Endodermal cell (in vitro differentiated cells): Measurements from ENCODE around the gene ZNF232. TPM values are rescaled to one million over a fixed set of nuclear protein-coding genes. Genes with fewer than 3 reads are reported as not detected.
A peak's percentile ranks its signal among the peaks of the same experiment; 100 is the strongest.
"Not testable (repeated sequence)": the region's sequence is repeated elsewhere in the genome, so short reads cannot be mapped to it uniquely, and the experiment has no call there.

Source experiments
- DNase-seq: peaks from one replicate; pipeline ENCODE4 v3.0.0-alpha.2; 2017
- H3K27ac ChIP-seq: 2 replicates; pipeline ENCODE4 v1.5.1; 2013; ENCODE audit warnings: mild to moderate bottlenecking, low read depth, low read length, moderate library complexity
- H3K27me3 ChIP-seq: 2 replicates; pipeline ENCODE4 v1.6.1; 2013; ENCODE audit warnings: mild to moderate bottlenecking, low read length, moderate library complexity; ENCODE audit not compliant: insufficient read depth, control insufficient read depth, poor library complexity, severe bottlenecking
- H3K36me3 ChIP-seq: 2 replicates; pipeline ENCODE4 v1.7.0; 2013; ENCODE audit warnings: mild to moderate bottlenecking, low read length, moderate library complexity; ENCODE audit not compliant: control insufficient read depth, insufficient read depth
- H3K4me1 ChIP-seq: one replicate; pipeline ENCODE4 v1.7.0; 2013; ENCODE audit warnings: low read length; ENCODE audit not compliant: control insufficient read depth, insufficient read depth
- H3K4me3 ChIP-seq: 2 replicates; pipeline ENCODE4 v1.5.1; 2013; ENCODE audit warnings: mild to moderate bottlenecking, low read length, moderate library complexity
- H3K9ac ChIP-seq: 2 replicates; pipeline ENCODE4 v1.6.1; 2013; ENCODE audit warnings: mild to moderate bottlenecking, low read length, moderate library complexity; ENCODE audit not compliant: poor library complexity, severe bottlenecking; ENCODE audit errors: extremely low read depth
- H3K9me3 ChIP-seq: 2 replicates; pipeline ENCODE4 v1.6.1; 2013; ENCODE audit warnings: mild to moderate bottlenecking, low read length, moderate library complexity; ENCODE audit not compliant: control insufficient read depth
- H3K27ac Mint-ChIP-seq: 2 replicates; pipeline ENCODE4 v1.8.0; 2020; ENCODE audit warnings: mixed read lengths
- H3K27me3 Mint-ChIP-seq: 2 replicates; pipeline ENCODE4 v1.8.0; 2021; ENCODE audit warnings: mild to moderate bottlenecking, mixed read lengths; ENCODE audit not compliant: insufficient read depth
- H3K36me3 Mint-ChIP-seq: 2 replicates; pipeline ENCODE4 v1.8.0; 2020; ENCODE audit warnings: low read depth, mixed read lengths
- H3K4me1 Mint-ChIP-seq: 2 replicates; pipeline ENCODE4 v1.8.0; 2020; ENCODE audit warnings: mixed read lengths
- H3K4me3 Mint-ChIP-seq: 2 replicates; pipeline ENCODE4 v1.8.0; 2020; ENCODE audit warnings: mild to moderate bottlenecking, moderate library complexity, mixed read lengths
- H3K9me3 Mint-ChIP-seq: 2 replicates; pipeline ENCODE4 v1.8.0; 2020; ENCODE audit warnings: mild to moderate bottlenecking, mixed read lengths
- WGBS, 2 experiments: methylation state at CpG; one replicate each; pipeline versions ENCODE4 v1.1.5 to v1.1.7; 2013; ENCODE audit warnings: missing lambda C conversion rate in 2 of 2, mixed read lengths in 1 of 2; ENCODE audit not compliant: insufficient coverage in 1 of 2, insufficient read length in 1 of 2; 5-methylcytosine and 5-hydroxymethylcytosine counted together
- total RNA-seq, 2 donors: library from RNA; stranded (reverse); fragmentation: NEBNext Ultra II Directional in 1 of 2; extraction: Animal tissue kit (Norgen Biotek cat#: 25700) in 1 of 2; gene quantifications; 2 replicates in 1 of 2; 3 replicates in 1 of 2; pipeline ENCODE4 v1.2.1, GENCODE V29; 2021
- TF ChIP-seq, protein P1 (sequence below): fragments of 200-600 bp; sonication (generic); conservative IDR thresholded peaks from 2 replicates; pipeline ENCODE4 v1.5.0; 2021; ENCODE audit warnings: antibody characterized with exemption, mild to moderate bottlenecking

The ZNF232 gene
- total RNA-seq, 2 donors from 2014 or later = 27.2 to 32.1 TPM

DNA sequence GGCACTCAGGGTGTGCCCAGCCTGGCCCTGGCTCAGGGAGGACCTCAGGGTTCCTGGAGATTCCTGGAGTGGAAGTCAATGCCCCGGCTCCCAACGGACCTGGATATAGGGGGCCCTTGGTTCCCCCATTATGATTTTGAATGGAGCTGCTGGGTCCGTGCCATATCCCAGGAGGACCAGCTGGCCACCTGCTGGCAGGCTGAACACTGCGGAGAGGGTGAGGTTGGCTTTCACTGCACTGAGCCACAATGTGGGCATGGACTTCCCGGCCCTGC is 27.7 kb upstream of the ZNF232 start:
- no peaks in the 10 kb centered on the region for H3K36me3 ChIP-seq
- no peak overlapping the region for H3K27ac ChIP-seq
- H3K27me3 ChIP-seq = peaks cover 2% of the 10 kb centered on the region
- H3K9me3 ChIP-seq = no peaks in the 10 kb centered on the region
- H3K36me3 Mint-ChIP-seq = no peaks in the 10 kb centered on the region
- no peak overlapping the region for H3K4me3 Mint-ChIP-seq
- no peak overlapping the region for H3K9ac ChIP-seq
- WGBS, 2 experiments = 93 to 94% methylated on average over 2 to 5 of the region's 5 CpGs
- no peak overlapping the region for H3K4me3 ChIP-seq
- no peaks in the 10 kb centered on the region for H3K9me3 Mint-ChIP-seq
- H3K27me3 Mint-ChIP-seq = peaks cover 13% of the 10 kb centered on the region
- H3K4me1 ChIP-seq = no peaks in the 10 kb centered on the region
- TF ChIP-seq, protein P1, sequence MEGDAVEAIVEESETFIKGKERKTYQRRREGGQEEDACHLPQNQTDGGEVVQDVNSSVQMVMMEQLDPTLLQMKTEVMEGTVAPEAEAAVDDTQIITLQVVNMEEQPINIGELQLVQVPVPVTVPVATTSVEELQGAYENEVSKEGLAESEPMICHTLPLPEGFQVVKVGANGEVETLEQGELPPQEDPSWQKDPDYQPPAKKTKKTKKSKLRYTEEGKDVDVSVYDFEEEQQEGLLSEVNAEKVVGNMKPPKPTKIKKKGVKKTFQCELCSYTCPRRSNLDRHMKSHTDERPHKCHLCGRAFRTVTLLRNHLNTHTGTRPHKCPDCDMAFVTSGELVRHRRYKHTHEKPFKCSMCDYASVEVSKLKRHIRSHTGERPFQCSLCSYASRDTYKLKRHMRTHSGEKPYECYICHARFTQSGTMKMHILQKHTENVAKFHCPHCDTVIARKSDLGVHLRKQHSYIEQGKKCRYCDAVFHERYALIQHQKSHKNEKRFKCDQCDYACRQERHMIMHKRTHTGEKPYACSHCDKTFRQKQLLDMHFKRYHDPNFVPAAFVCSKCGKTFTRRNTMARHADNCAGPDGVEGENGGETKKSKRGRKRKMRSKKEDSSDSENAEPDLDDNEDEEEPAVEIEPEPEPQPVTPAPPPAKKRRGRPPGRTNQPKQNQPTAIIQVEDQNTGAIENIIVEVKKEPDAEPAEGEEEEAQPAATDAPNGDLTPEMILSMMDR = no peak
- peaks cover 3% of the 10 kb centered on the region for H3K4me1 Mint-ChIP-seq
- no peak overlapping the region for H3K27ac Mint-ChIP-seq
- peak; percentile 35 for DNase-seq

DNA sequence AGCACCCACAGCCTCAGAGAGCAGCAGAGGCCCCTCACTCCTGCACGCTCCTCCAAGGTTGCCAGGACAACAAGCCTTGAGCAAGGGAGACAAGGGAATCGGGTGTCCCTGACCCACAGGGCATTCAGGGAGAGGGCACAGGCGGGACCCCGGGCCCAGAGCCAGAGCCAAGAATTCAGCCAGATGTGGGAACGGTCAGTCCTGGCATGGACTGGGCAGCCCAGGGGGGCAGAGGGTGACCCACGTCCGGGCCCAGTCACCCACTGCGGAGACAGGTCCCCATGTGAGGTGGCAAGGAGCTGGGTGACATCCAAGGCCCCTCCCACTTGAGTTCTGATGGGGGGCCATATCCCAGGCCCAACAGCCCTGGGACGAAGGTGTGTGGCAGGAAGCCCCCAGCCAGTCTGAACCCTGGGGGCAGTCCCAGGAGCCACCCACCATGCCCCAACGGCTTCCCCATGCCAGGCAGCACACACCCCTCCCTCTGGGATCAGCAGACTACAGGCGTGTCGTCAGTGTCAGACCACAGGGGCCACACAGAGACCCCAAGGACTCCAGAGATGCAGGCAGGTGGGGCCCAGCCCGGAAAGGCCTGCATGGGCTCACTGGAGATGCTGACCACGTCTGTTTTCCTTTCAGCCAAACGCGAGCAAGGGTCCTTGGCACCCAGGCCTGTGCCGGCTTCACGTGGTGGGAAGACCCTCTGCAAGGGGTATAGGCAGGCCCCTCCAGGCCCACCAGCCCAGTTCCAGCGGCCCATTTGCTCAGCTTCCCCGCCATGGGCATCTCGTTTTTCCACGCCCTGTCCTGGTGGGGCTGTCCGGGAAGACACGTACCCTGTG is 27.2 kb upstream of the ZNF232 start:
- Mint-ChIP-seq H3K4me1 (peaks cover 3% of the 10 kb centered on the region), H3K36me3 (no peaks in the 10 kb centered on the region), H3K27ac (no peak overlapping the region), H3K27me3 (peaks cover 17% of the 10 kb centered on the region), H3K9me3 (no peaks in the 10 kb centered on the region), H3K4me3 (no peak overlapping the region)
- TF ChIP-seq, protein P1 = no peak
- Histone ChIP-seq H3K36me3 (no peaks in the 10 kb centered on the region), H3K9ac (no peak overlapping the region), H3K27me3 (no peaks in the 10 kb centered on the region), H3K9me3 (no peaks in the 10 kb centered on the region), H3K4me3 (no peak overlapping the region), H3K27ac (no peak overlapping the region), H3K4me1 (no peaks in the 10 kb centered on the region)
- WGBS, 2 experiments = 94 to 95% methylated on average over 20 to 24 of the region's 24 CpGs
- DNase-seq = no peak

DNA sequence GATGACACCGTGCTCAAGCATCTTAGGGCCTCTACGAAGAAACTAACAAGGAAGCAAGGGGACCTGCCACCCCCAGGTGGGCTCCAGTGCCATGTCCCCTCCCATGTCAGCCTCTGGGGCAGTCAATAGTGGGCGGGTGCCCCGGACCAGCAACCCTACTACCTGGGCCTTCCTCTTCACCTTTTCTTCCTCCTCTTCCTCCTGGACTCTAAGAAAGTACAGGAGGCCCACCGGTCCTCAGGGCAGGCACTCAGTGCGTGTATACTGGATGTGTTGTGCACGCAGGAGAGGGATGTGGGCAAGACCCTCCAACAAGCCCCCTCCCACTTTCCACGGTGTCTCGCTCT is 26.5 kb upstream of the ZNF232 start:
- H3K27ac ChIP-seq, H3K27ac Mint-ChIP-seq, H3K36me3 ChIP-seq, H3K4me3 ChIP-seq, H3K4me3 Mint-ChIP-seq, H3K9me3 ChIP-seq, H3K4me1 ChIP-seq, H3K27me3 ChIP-seq, H3K4me1 Mint-ChIP-seq, H3K9ac ChIP-seq, H3K9me3 Mint-ChIP-seq, H3K36me3 Mint-ChIP-seq, DNase-seq: not testable (repeated sequence)
- WGBS, 2 experiments = 92 to 93% methylated on average over 3 to 9 of the region's 9 CpGs
- peaks cover 22% of the 10 kb centered on the region for H3K27me3 Mint-ChIP-seq

DNA sequence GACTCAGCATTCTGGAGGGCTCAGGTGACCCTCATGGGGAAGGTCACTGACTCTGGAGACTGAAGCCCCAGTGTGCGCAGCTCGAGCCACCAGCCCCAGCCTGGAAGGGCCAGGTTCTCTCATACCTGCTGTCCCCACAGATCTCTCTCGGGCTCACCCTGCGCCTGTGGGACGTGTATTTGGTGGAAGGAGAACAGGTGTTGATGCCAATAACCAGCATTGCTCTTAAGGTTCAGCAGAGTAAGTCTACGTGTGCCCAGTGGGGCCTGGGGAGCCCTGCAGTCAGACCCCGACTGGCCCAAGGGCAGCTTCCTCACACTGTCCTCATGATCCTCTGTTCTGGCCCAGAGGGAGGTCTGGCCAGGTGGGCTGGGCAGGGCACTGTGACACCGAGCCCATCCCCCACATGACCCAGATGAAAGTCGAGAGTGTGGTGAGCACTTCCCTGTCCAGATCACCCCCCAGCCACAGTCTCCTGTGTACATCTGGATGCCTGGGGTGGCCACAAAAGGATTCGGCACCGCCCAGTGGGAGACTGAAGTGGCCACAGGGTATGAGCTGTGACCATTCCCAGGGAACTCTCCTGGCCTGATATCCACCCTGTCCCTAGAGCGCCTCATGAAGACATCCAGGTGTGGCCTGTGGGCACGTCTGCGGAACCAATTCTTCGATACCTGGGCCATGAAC is 26.0 kb upstream of the ZNF232 start:
- not testable (repeated sequence) for H3K27me3 ChIP-seq, H3K9ac ChIP-seq, H3K9me3 Mint-ChIP-seq, H3K4me1 ChIP-seq, H3K4me3 Mint-ChIP-seq, H3K4me3 ChIP-seq, H3K27ac Mint-ChIP-seq, DNase-seq, H3K27ac ChIP-seq, H3K36me3 ChIP-seq, H3K9me3 ChIP-seq, H3K36me3 Mint-ChIP-seq, H3K4me1 Mint-ChIP-seq
- peaks cover 27% of the 10 kb centered on the region for H3K27me3 Mint-ChIP-seq
- WGBS, 2 experiments = 93 to 95% methylated on average over 11 to 14 of the region's 15 CpGs

DNA sequence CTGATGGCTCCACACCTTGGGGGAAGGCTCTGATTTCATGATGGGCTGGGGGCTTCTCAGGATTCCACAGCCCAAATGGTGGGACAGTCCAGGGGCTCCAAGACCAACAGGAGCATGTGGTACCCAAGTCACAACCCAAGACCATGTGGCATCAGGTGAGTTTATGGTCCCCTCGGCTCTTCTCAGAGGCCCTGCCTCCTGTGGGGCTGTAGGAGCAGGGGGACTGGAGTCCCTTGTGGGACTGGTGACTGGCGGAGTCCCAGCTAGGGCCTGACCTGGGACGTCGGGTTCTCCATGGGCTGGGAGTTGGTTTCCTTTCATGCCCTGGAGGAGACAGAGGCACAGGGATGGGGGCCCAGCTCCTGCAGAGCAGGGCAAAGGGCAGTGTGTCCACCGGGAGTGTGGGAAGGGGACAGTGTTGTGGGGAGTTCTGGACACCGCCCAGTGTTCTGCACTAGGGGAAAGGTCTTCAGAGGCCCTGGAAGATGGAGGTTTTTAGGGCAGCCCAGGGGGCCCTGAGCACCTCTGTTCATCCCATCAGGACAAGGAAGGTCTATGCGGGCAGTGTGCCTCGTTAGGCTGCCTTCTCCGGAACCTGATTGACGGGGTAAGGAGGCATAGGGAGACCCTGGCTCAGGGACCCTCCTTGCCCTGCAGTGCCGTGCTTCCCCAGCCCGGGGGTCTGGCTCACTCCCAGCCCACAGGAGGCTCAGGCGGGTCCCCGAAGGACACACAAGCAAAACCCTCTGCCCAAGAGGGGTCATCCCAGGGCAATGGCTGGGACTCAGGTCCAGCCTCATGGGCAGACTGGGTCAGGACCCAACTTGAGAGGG is 25.1 kb upstream of the ZNF232 start:
- not testable (repeated sequence) for H3K36me3 Mint-ChIP-seq, H3K4me3 Mint-ChIP-seq, H3K27ac Mint-ChIP-seq, H3K36me3 ChIP-seq, H3K4me3 ChIP-seq, H3K27me3 ChIP-seq, DNase-seq, H3K4me1 ChIP-seq, H3K4me1 Mint-ChIP-seq, H3K9ac ChIP-seq, H3K9me3 ChIP-seq, H3K27ac ChIP-seq, H3K9me3 Mint-ChIP-seq
- H3K27me3 Mint-ChIP-seq = peaks cover 28% of the 10 kb centered on the region
- WGBS, 2 experiments = 96% methylated on average over 6 to 14 of the region's 14 CpGs
